Testis (tissue), 2 donors: ENCODE data around the gene TMEM43.

Experiments
- POLR2A ChIP-seq: fragments of 450-650 bp; IDR thresholded peaks from one replicate; pipeline ENCODE4 v1.6.1; 2017; ENCODE audit warnings: antibody characterized with exemption, mild to moderate bottlenecking, moderate library complexity
- TF ChIP-seq, protein P1 (sequence below), 3 experiments: fragments of 450-650 bp in 2 of 3; fragments of 200-600 bp in 1 of 3; sonication (generic) in 1 of 3; IDR thresholded peaks; one replicate each; pipeline ENCODE4 v1.5.1; 2016 to 2019; ENCODE audit warnings: antibody characterized with exemption in 3 of 3, mild to moderate bottlenecking in 2 of 3, moderate library complexity in 1 of 3

DNA sequence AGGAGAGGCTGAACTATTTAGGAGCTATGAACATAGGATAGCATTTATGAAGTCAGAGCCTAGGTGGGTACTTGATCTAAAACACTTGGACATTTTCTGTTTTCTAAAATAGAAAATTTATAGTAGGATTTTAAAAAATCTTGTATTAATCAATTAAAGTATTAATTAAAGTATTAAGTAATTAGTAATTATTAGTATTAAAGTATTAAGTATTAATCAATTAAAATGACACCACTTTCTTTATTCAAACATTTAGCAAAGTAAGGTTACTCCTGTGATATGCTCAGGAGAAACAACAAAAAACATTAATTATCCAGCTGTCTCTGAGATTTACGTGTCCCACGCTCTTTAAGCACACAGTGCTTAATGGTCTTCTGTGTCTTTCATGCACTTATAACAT is 32.4 kb upstream of the TMEM43 start:
- TF ChIP-seq, protein P1, sequence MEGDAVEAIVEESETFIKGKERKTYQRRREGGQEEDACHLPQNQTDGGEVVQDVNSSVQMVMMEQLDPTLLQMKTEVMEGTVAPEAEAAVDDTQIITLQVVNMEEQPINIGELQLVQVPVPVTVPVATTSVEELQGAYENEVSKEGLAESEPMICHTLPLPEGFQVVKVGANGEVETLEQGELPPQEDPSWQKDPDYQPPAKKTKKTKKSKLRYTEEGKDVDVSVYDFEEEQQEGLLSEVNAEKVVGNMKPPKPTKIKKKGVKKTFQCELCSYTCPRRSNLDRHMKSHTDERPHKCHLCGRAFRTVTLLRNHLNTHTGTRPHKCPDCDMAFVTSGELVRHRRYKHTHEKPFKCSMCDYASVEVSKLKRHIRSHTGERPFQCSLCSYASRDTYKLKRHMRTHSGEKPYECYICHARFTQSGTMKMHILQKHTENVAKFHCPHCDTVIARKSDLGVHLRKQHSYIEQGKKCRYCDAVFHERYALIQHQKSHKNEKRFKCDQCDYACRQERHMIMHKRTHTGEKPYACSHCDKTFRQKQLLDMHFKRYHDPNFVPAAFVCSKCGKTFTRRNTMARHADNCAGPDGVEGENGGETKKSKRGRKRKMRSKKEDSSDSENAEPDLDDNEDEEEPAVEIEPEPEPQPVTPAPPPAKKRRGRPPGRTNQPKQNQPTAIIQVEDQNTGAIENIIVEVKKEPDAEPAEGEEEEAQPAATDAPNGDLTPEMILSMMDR (IDR thresholded peaks at IDR 0.05): no peak
- no peak for TF ChIP-seq POLR2A
